ENCODE measurements around the gene ADAMTSL1.

The ADAMTSL1 gene

DNA sequence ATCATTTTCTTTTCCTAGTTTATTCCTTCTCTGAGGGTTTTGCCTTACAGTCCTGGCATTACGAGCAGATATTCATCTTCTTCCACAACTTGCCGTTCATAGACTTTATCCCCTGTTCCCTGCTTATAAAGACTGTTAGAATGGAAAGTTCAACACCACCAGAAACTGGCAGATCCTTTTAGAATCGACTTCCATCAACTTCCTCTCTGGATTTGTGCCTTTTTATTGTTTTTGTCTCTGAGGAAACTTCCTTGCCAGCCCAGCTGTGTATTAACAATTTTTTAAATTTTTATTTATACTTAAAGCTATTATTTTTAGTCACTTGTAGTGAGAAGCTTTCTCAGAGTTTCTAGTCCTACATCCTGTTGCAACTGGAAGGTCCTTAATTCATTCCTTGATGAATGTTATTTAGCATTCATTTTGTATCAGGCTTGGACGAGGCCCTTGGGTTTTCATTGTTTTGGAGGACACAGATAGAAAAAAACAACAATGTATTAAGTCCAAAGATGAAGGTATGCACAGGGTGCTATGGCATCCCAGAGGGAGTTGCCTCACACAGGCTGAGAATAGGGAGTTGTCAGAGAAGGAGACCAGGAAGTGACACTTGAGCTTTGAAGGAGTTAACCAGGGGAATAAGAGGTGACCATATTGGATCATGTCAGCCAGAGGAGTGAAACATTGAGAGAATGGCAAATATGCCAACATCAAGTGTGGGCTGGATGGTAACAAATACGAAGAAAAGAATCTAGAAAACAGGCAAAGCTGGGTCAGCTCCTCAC, 81.3 kb downstream of the ADAMTSL1 start:
- no peak for DNase-seq (ENCODE audit: low read depth, low spot score)

DNA sequence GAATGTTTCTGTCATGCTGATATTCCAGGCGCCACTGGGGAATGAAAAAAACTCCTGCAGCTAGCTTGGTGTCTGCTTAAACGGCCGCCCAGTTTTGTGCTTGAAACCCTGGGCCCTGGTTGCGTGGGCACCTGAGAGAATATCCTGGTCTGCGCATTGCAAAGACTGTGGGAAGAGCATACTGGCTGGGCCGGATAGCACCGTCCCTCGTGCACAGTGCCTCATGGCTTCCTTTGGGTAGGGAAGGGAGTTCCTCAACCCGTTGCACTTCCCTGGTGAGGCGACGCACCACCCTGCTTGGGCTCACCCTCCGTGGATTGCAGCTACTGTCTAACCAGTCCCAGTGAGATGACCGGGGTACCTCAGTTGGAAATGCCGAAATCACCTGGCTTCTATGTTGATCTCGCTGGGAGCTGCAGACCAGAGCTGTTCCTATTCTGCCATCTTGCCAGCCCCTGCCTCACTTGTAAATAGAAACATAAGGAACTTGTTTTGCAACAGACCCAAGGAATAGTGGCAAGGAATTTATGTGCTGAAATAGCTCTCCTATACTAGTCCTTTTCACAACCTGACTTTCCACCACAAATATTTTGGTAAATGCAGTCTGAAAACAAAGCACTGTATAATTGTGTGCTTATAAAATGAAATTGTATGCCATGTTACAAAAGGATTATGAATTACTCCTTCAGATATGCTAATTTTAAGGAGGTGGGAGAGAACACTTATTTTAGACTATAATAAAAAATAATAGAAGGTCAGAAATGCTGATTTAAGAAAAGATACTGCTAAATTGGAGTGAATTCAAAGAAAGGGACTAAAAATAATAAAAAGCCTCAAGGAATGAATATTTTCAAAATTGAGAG, 90.3 kb downstream of the ADAMTSL1 start:
- DNase-seq (ENCODE audit: low read depth, low spot score) = no peak

DNA sequence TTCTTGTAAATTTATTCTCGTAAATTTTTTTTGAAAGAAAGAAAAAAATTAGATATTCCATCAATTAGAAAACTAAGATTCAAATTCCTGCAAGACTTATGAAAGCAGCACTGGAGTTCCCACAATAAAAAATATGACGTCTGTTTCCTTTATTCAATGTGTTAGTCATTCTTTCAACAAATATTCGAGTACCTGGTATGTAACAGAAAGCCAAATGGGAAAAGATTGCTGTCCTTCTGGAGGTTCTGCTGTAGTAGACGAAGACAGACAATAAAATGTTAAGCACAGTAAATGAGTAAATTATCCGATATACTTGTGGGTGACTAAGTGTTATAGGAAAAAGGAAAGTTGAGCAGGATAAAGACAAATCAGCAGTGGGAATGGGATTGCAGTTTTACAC, 92.2 kb downstream of the ADAMTSL1 start:
- no peak for DNase-seq (ENCODE audit: low read depth, low spot score)

DNA sequence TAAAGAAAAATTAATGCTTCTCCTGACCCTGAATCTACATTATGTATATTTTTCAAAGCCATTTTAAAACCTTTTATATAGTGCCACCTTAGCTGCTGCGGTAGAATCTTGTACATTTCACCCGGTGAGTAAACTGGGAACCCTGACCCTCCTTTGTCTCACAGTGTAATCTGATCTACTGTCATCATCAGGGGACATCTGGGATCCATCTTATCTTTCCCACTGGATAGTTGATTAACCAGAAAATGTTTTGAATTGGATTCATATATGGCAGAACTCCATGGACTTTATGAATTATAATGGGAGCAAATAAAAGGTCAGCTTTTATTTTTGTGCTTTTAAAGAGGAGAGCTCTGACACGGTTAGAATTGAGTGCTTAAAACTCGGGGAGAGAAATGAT, 95.0 kb downstream of the ADAMTSL1 start:
- DNase-seq (ENCODE audit: low read depth, low spot score) = no peak

DNA sequence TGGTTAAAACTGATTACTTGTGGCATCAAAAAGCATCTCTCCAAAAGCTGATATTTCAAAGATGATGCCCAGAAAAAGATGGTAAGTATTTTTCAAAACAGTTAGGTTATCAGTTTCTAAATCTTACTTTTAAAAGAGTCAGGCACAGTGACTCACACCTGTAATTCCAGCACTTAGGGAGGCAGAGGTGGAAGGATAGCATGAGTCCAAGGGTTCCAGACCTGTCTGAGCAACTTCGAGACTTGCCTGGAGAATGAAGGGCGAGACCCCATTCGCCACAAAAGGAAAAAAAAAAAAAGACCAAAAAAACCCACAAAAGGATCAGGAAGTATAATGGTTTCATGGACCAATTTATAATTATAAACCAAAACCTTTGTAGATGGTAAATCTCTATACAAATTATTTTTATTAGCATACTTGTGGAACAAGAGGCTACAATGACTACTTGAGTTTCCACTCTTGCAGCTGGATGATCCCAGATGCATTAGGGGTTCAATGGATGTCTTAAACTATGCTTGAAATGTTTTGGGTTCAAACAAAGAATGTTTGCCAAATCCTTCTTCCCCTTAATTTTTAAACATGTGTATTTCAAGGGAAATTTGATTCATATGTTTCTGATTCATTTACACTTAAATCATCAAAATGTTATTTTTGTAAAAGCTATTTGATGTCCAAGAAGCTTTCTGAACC, 96.1 kb downstream of the ADAMTSL1 start:
- DNase-seq (ENCODE audit: low read depth, low spot score) = no peak

DNA sequence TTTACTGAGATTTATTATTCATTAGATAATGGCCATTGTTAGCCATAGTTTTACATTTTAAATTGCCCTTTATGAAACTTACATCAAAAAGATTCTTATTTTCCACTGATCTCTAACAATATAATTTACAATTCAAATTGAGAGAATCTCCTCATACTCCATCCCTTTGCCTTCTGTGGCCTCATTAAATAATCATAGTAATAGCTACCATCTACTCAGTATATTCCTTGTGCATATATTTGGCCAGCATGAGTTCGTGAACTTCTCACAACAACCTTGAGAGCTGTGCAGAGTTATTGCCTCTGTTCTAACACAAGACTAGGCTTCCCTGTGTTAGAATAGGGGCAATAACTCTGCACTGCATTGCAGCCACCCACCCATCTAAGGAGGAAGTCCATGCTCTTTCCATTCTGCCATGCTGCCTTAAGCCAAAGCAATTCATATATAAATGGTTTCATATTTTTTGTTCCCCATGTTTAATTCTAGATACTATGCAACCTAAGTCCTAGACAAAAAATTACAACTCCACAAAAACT, 99.1 kb downstream of the ADAMTSL1 start:
- no peak for DNase-seq (ENCODE audit: low read depth, low spot score)

DNA sequence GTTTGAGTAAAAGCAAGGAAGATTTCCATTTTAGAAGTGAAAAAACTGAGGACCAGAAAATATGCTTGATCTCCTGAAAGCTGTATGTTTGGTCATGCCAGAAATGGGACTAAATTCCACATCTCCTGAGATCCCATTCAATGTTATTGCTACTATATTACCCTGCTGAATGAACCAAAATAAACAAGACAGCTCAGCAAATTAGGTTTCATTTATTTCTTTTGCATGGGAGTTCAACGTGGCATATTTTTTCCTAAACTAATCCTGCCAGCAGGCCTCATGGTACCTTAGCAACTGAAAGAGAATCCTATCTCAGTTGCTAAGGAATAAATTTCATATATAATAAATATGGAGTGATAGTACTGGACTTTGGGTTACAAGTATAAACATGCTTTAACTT, 101.7 kb downstream of the ADAMTSL1 start:
- DNase-seq (ENCODE audit: low read depth, low spot score) = no peak

DNA sequence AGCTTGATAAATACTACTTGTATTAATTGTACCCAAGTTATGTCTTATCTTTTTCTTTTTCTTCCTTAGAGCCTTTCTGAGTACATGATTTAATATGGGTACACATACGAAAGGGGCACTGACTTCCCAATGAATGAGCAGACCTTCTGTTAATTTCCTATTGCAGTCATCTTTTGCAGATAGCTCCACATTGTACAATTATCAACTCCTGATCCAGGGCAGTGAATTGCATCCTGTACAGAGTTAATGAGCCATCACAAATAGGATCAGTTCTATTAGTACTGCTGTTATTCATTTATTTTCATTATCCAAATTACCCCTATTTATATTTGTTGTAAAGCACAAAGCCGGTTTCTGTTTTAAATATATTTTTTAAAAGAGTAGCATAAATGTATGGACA, 105.6 kb downstream of the ADAMTSL1 start:
- no peak for DNase-seq (ENCODE audit: low read depth, low spot score)

DNA sequence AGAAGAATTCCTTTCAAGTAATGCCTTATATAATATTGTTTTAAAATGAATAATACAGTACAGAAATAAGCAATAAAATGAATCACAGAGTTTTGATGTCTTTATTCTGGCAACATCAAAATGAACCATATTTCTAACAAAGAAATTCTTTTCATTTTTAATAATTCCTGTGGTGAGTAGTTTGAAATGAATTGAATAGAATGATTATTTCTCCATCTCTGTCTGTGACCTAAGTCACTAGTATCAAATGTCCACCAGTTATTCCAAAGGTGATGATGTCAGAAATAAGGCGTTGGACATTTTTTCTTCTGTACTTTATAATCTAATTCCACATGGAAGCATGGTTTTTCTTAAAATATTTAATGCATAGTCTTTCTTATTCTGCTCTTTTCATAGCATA, 106.2 kb downstream of the ADAMTSL1 start:
- no peak for DNase-seq (ENCODE audit: low read depth, low spot score)

DNA sequence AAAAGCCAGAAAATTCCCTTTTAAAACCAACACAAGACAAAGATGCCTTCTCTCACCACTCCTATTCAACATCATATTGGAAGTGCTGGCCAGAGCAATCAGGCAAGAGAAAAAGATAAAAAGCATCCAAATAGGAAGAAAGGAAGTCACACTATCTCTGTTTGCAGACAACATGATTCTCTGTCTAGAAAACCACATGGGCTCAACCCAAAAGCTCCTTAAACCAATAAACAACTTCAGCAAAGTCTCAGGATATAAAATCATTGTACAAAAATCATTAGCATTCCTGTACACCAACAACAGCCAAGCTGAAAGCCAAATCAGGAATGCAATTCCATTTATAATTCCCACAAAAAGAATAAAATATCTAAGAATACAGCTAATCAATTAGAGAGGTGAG, 112.0 kb downstream of the ADAMTSL1 start:
- DNase-seq (ENCODE audit: low read depth, low spot score) = no peak

DNA sequence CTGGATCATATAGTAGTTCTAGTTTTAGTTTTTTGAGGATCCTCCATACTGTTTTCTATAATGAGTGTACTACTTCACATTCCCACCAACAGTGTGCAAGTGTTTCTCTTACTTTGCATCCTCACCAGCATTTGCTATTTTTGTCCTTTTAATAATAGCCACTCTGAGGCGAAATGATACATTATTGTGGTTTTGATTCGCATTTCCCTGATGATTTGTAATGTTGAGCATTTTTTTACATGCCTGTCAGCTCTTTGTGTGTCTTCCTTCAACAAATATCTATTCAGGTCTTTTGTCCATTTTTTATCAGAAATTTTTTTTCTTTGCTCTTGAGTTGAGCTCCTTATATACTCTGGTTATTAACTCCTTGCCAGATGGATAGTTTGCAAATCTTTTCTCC, 114.0 kb downstream of the ADAMTSL1 start:
- DNase-seq (ENCODE audit: low read depth, low spot score) = no peak

DNA sequence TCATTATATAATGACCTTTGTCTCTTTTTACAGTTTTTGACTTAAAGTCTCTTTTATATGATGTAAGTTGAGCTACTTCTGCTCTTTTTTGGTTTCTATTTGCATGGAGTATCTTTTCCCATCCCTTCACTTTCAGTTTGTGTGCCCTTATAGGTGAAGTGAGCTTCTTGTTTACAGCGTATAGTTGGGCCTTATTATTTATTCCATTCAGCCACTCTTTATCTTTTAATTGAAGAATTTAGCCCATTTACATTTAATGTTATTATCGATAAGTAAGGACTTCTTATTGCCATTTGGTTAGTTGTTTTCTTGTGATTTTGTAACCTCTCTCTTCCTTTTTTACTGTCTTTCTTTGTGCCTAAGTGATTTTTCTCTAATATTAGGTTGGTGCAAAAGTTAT, 117.3 kb downstream of the ADAMTSL1 start:
- no peak for DNase-seq (ENCODE audit: low read depth, low spot score)

DNA sequence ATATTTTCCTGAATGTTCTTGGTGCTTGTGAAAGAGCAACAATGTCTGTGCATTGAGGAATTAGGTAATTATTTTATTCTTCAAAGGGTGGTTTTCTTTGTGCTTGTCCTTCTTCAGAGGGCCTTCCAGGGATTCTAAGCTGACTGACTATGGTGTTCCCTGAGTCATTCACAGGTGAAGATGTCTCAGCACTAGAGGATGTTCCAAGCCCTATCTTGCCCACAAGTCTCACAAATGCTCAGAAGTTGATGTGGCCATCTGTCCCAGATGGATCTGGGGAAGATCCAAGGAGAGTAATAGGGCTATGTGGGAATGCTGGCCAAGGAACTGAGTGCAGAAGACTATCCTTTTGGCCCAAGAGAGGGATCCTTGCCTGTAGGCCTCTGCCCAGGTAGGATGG, 120.9 kb downstream of the ADAMTSL1 start:
- DNase-seq (ENCODE audit: low read depth, low spot score) = no peak

DNA sequence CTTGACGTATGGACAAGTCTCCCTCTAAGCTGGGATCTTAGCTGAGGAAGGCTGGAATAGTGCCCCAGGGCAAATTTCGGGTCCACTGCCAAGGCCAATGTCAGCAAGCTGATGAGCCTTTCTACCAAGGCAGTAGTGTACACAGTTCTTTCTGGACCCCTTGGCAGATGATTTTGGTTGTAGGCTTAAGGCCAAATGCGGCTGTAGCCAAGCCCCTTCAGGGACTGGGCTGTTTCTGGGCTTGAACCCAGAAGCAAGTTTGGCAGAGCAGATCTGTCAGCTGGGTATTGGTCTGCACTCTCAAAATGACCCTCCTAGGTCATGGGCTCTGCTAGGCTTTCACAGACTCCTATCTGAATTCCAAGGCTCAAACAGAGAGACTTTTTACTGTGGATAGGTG, 121.6 kb downstream of the ADAMTSL1 start:
- DNase-seq (ENCODE audit: low read depth, low spot score) = no peak

DNA sequence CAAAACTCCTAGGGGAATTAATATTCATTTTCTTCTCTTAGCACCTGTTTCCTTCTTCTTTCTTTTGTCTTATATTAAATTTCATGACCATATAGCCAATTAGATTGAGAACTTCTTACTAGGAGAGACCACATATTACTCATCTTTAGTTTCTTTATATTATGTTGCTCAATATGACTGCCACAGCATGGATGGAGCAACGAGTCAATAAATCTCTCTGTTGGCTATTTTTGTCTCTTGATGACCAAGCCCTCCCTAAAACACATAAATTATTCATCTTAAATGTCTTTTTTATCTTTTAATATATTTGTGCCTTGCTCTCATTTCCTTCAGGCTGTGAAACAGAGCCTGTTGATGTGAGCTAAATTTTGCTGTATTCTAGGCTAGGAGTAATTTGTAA, 123.0 kb downstream of the ADAMTSL1 start:
- no peak for DNase-seq (ENCODE audit: low read depth, low spot score)

DNA sequence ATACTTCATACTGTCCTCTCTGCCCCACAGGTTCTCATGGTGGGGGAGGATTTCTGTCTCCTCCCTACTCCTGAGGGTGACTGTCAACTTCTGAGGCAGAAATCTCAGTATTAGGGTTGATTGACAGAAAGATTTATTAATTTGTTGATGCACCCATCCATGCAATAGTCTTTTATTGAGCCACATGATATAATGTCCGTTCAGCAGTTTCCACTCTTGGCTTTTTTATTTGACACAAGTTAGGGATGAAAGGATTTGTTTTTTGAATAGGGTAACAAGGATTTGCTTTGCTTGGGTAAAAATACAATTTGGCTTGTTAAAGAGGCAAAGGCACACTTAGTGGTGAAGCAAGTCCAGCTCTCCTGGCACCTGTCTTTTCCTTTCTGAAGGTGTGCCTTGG, 125.0 kb downstream of the ADAMTSL1 start:
- no peak for DNase-seq (ENCODE audit: low read depth, low spot score)

DNA sequence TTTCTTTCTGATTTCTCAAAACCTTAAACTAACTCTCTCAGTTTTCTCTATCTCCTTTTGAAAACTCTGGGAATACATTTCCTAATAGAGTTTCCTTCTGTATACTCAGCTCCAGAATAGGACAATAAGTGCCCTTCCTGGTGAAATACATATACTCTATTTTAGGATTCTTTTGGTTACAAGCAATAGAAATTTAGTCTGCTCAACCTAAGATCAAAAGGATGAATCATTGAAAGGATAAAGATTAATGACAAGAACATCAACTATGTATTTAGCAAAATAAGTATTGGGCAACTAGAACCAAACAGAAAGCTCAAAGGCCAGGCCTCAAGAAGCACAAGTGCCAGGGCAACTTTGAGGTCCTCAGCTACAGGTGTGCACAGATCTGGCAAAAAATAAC, 127.1 kb downstream of the ADAMTSL1 start:
- DNase-seq (ENCODE audit: low read depth, low spot score) = no peak

DNA sequence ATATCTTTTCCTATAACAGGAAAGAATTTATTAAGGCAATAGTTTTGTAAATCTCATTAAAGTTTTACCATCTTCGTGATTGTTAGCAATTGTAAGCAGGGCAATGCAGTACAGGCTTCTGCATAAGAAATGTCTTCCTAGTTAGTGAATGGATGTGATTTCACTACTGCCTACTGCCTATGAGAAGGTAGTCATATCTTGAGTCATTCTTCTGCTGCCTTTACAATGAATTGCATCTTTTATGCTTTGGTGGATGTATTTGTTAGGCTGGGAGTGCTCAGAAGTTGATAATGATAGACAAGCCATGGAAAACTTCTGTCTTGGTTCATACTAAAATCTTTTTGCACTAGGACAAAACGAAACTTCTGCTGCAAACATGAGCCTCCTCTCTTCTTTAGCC, 128.0 kb downstream of the ADAMTSL1 start:
- DNase-seq (ENCODE audit: low read depth, low spot score) = no peak

DNA sequence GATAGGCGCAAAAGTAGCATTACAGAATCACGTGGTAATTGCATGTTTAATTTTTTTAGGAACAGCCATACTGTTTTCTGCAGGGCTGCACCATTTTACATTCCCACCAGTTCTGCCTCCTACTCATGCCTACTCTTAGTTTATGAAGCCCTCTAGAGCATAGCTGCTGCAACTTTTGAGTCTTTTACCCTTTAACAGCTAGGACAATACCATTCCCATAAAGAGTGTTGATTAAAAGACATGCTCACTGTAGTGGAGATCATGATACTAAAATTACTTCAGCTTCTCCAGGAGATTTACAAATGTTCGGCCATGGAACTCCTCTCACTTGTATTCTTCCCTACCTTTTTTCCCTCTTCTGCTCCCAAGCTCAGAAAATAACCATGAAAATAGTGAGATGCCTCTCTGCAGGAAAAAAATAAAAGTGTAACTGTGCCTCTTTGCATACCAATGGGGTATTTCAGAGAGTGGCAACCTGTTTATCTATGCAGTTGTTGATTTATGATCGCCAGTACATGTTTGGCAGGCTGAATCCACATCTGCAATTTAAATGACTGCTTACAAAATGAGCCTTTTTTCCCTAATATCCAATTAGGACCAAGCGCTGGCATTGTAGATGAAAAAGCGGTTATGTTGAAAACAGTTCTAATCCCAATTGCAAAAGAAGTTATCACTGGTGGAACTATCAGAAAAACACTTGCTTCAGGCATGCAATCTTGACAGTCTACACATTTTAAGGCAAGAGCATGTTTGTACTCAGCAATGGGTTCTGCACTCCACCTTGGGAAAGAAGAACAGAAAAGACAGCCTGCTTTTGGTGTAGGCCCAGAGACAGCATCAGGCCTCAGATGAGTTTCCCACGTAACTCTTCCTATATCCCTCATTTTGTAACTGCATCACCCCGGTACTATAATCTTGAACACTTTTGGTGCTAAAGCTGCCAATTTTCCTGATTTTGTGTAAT, 131.1 kb downstream of the ADAMTSL1 start:
- DNase-seq (ENCODE audit: low read depth, low spot score) = no peak

DNA sequence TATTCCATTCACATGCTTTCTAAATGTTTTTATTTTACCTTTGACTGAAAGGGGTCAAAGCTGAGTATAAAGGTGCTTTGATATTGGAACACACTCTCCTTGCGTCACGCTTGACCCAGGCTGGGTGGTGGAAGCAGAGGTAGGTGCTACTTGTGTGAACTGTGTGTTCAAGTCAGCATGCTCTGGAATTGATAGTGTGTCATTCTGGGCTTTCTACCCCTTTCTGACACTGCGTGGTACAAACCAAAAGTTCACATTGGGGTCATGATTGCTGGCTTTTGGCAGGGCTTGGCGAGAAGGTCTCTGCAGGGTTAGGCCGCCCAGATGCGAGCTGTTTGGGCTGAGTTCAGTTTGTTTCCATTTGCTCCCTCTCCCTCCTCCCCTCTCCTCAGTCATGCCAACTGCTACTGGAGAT, 131.8 kb downstream of the ADAMTSL1 start:
- DNase-seq (ENCODE audit: low read depth, low spot score) = peak; percentile 60

DNA sequence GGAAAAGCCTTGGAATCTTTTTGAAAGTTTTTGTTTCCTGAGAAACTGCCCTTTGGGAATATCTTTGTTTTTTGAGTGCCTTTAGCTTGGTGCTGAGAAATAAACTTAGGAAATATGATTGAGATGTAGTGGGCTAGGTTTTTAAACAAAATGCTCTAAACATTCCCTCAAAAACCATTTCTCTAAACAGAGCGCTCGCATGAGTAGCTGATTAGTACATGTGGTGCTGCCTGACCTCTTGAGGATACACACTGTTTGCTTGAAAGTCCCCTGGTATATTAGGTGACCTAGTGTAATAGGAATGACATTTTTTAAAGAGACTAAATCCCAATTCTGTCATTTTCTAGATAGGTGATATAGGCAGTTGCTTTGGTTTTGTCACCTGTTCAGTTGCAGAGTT, 132.3 kb downstream of the ADAMTSL1 start:
- no peak for DNase-seq (ENCODE audit: low read depth, low spot score)
